Osteoblast (primary cell): ENCODE data around the gene NCEH1. TPM values are rescaled to one million over a fixed set of nuclear protein-coding genes. Genes with fewer than 3 reads are reported as not detected.

Source experiments
- DNase-seq: peaks from one replicate; pipeline ENCODE4 v3.0.0; 2011; ENCODE audit warnings: low spot score, mixed read lengths; ENCODE audit not compliant: insufficient read length; ENCODE audit errors: missing footprints
- H2AFZ ChIP-seq: 2 replicates; pipeline ENCODE4 v1.6.0; 2011; ENCODE audit warnings: mild to moderate bottlenecking, low read length
- H3K27ac ChIP-seq: 2 replicates; pipeline ENCODE4 v1.5.1; 2011; ENCODE audit warnings: mild to moderate bottlenecking, low read depth, low read length, moderate library complexity
- H3K27me3 ChIP-seq: 2 replicates; pipeline ENCODE4 v1.6.0; 2012; ENCODE audit warnings: mild to moderate bottlenecking, control low read depth, inconsistent platforms, low read length, moderate library complexity; ENCODE audit not compliant: insufficient read depth
- H3K36me3 ChIP-seq: 2 replicates; pipeline ENCODE4 v1.5.1; 2011; ENCODE audit warnings: mild to moderate bottlenecking, low read length, control low read depth, moderate library complexity; ENCODE audit not compliant: insufficient read depth
- H3K4me1 ChIP-seq: 2 replicates; pipeline ENCODE4 v1.5.1; 2011; ENCODE audit warnings: mild to moderate bottlenecking, low read length, control low read depth, moderate library complexity; ENCODE audit not compliant: insufficient read depth
- H3K4me2 ChIP-seq: 2 replicates; pipeline ENCODE4 v1.6.0; 2011; ENCODE audit warnings: mild to moderate bottlenecking, low read length; ENCODE audit not compliant: insufficient read depth
- H3K4me3 ChIP-seq: fragments of 200-600 bp; sonication (generic); 3 replicates; pipeline ENCODE4 v1.5.1; 2012; ENCODE audit warnings: mild to moderate bottlenecking, low read length, inconsistent platforms; ENCODE audit not compliant: insufficient read depth
- H3K79me2 ChIP-seq: 2 replicates; pipeline ENCODE4 v1.6.0; 2012; ENCODE audit warnings: mild to moderate bottlenecking, low read length, control low read depth, inconsistent platforms; ENCODE audit not compliant: insufficient read depth
- H3K9me3 ChIP-seq: 2 replicates; pipeline ENCODE4 v1.5.1; 2011; ENCODE audit warnings: low read depth, low read length, control low read depth
- H4K20me1 ChIP-seq: 2 replicates; pipeline ENCODE4 v1.6.0; 2012; ENCODE audit warnings: mild to moderate bottlenecking, low read length, control low read depth; ENCODE audit not compliant: insufficient read depth
- total RNA-seq: library from RNA; depleted of rRNA; stranded (reverse); fragments of >200 nt; gene quantifications from 2 replicates; pipeline ENCODE4 v1.2.3, GENCODE V29; 2012
- TF ChIP-seq, protein P1 (sequence below): IDR thresholded peaks from 2 replicates; pipeline ENCODE4 v1.5.1; 2011; ENCODE audit warnings: mild to moderate bottlenecking, low read depth, low read length, moderate library complexity; ENCODE audit errors: extremely low read depth

NCEH1 gene
- total RNA-seq, 1 donor, result 10.9 TPM

DNA sequence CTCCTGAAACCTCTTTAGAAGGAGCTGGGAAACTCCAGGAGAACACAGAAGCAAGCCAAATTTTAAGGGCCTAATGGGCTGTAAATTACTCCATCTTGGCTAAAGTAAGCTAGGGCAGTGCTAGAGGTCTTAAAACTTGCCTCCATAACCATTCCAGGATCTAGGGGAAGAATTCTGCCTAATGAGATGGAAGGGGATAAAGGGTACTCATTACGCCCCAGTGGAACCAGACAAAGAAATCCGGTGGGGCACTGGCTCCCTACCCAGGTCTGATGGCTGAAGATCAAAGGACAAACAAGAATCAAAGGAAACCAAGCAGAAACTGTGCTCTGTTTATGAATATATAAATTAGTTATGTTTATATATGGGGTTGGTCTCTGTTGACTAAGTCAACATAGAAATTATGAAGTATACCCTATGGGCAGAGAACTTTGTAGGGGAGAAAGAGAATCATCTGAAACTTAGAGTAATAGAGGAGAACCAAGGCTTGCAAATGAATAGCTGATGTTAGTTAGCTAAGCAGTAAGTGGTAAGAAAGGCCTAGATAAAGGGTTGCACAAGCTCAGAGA lies 57.8 kb downstream of the NCEH1 start:
- Histone ChIP-seq H3K79me2 (peaks cover 83% of the 10 kb centered on the region), H3K4me3 (no peak overlapping the region), H3K27ac (no peak overlapping the region), H3K27me3 (no peaks in the 10 kb centered on the region), H3K4me1 (peaks cover 5% of the 10 kb centered on the region), H2AFZ (no peak overlapping the region), H3K4me2 (no peak overlapping the region), H3K9me3 (no peaks in the 10 kb centered on the region), H3K36me3 (no peaks in the 10 kb centered on the region), H4K20me1 (no peaks in the 10 kb centered on the region)
- DNase-seq, result no peak
- TF ChIP-seq, protein P1, sequence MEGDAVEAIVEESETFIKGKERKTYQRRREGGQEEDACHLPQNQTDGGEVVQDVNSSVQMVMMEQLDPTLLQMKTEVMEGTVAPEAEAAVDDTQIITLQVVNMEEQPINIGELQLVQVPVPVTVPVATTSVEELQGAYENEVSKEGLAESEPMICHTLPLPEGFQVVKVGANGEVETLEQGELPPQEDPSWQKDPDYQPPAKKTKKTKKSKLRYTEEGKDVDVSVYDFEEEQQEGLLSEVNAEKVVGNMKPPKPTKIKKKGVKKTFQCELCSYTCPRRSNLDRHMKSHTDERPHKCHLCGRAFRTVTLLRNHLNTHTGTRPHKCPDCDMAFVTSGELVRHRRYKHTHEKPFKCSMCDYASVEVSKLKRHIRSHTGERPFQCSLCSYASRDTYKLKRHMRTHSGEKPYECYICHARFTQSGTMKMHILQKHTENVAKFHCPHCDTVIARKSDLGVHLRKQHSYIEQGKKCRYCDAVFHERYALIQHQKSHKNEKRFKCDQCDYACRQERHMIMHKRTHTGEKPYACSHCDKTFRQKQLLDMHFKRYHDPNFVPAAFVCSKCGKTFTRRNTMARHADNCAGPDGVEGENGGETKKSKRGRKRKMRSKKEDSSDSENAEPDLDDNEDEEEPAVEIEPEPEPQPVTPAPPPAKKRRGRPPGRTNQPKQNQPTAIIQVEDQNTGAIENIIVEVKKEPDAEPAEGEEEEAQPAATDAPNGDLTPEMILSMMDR, result no peak

DNA sequence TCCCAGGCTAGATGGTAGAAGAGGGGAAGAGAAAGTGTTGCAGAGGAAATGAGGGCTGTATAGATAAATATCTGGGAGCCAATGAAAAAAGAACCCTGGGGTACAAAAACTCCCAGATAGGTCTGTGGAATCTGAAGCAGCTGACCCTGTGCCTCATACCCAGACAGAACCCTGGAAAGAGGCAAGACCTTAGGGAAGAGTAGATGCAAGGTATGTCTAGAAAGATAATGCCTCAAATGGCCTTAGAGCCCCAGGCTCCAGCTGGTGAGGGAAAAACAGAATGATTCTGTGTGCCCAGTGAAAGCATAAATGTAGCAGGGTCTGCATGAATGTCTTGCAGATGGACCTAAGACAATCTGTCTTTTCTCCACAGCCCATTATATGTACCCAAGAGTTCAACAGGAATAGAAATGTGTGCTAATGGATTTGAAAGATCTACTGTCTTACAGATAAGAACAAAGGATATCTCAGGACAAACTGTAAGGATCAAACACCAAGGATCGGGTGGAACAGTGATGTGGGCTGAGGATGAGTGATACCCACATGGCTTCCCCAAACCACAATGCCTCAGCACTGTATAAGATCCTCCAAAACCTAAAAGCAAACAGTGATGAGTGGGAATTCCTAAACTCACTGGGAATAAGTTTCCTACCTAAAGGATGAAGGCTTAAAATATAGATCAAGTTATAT lies 58.8 kb downstream of the NCEH1 start:
- H3K4me3 ChIP-seq, result no peak overlapping the region
- H3K4me2 ChIP-seq, result no peak overlapping the region
- no peak for DNase-seq
- peaks cover 4% of the 10 kb centered on the region for H3K36me3 ChIP-seq
- no peak overlapping the region for H3K27ac ChIP-seq
- no peak overlapping the region for H2AFZ ChIP-seq
- TF ChIP-seq, protein P1, result no peak
- no peaks in the 10 kb centered on the region for H4K20me1 ChIP-seq
- H3K79me2 ChIP-seq, result peaks cover 81% of the 10 kb centered on the region
- H3K27me3 ChIP-seq, result no peaks in the 10 kb centered on the region
- no peaks in the 10 kb centered on the region for H3K9me3 ChIP-seq
- peaks cover 3% of the 10 kb centered on the region for H3K4me1 ChIP-seq

DNA sequence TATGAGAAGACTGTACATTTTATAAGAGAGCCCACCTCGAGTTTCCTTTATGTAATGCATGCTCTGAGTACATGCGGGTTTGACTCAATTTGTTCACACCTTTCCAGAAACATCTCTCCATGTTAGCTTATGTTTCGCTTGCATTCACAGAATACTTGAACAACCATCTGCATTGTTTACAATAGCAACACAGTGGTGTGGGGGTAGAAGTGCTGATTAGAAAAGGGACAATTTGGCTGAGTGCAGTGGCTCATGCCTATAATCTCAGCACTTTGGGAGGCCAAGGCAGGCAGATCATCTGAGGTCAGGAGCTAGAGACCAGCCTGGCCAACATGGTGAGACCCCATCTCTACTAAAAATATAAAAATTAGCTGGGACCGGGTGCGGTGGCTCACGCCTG lies 60.9 kb downstream of the NCEH1 start:
- Histone ChIP-seq H3K4me2 (no peak overlapping the region), H3K27me3 (no peaks in the 10 kb centered on the region), H4K20me1 (peaks cover 3% of the 10 kb centered on the region), H2AFZ (no peak overlapping the region), H3K4me1 (peaks cover 10% of the 10 kb centered on the region), H3K27ac (no peak overlapping the region), H3K9me3 (no peaks in the 10 kb centered on the region), H3K36me3 (peaks cover 4% of the 10 kb centered on the region), H3K4me3 (no peak overlapping the region), H3K79me2 (peaks cover 66% of the 10 kb centered on the region)
- no peak for DNase-seq
- TF ChIP-seq, protein P1, result no peak

DNA sequence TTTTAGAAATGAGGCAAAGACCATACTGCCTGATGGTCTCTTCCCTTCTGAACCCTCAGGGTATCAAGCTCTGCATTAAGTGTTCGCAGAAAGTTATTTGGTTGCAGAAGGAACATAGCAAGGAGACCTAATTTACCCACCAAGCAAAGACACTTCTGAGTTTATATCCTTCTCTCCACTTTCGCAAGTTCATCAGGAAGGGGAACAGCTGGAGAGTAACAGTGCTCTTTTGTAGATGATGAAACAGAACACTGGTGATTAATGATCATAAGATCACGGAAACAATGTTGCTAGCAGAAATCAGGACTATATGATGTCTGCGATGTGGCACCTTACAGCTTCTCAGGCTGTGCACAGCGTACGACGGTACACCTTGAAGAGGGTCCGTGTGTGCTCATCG lies 62.1 kb downstream of the NCEH1 start:
- peaks cover 3% of the 10 kb centered on the region for H4K20me1 ChIP-seq
- H3K4me2 ChIP-seq, result no peak overlapping the region
- peaks cover 10% of the 10 kb centered on the region for H3K36me3 ChIP-seq
- no peaks in the 10 kb centered on the region for H3K9me3 ChIP-seq
- no peak for DNase-seq
- no peaks in the 10 kb centered on the region for H3K27me3 ChIP-seq
- H2AFZ ChIP-seq, result no peak overlapping the region
- TF ChIP-seq, protein P1, result no peak
- H3K27ac ChIP-seq, result no peak overlapping the region
- H3K4me3 ChIP-seq, result no peak overlapping the region
- peaks cover 10% of the 10 kb centered on the region for H3K4me1 ChIP-seq
- peaks cover 55% of the 10 kb centered on the region for H3K79me2 ChIP-seq
